ENCODE data around the gene ERICH6. TPM values are rescaled to one million over a fixed set of nuclear protein-coding genes. Genes with fewer than 3 reads are reported as not detected.
A peak's percentile ranks its signal among the peaks of the same experiment; 100 is the strongest.

ERICH6 gene
- total RNA-seq, 4 donors from 2014 or later: not detected

DNA sequence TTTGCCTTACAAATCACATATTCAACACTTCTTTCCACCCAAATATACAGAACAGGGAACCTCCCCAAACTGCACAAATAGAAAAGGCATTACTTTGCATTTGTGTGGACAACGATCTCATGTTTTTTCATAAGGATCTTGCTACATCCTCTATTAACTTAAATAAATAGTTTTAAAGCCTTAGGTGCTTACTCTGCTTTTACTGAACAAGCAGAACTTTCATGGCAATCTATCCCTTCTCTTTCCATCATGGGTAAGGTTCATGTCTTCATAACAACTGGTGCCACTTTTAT is 41.1 kb upstream of the ERICH6 start:
- Histone ChIP-seq H3K4me3 (no peak overlapping the region), H3K9me3 (no peaks in the 10 kb centered on the region), H3K27me3 (no peaks in the 10 kb centered on the region), H3K36me3 (peaks cover 0 to 7% (median 2%) of the 10 kb centered on the region in 4 donors), H3K4me1 (peaks cover 24 to 67% (median 48%) of the 10 kb centered on the region in 4 donors), H3K27ac (peak overlapping the region in 2 of 4 donors; percentile 13 to 14)
- TF ChIP-seq POLR2A (IDR thresholded peaks at IDR 0.05) (no peak), CTCF (IDR thresholded peaks at IDR 0.05) (no peak), EP300 (IDR thresholded peaks at IDR 0.05; ENCODE audit: low read depth) (no peak), POLR2AphosphoS5 (IDR thresholded peaks at IDR 0.05) (no peak)
- DNase-seq: no peak
- intact Hi-C loops (cut with DNase I; ENCODE audit: low total_unique reads) (no loop called here), in situ Hi-C loops (cut with MboI; ENCODE audit: low pct_ligation_motif_present in 1 of 4, low pct_unique_long_range_greater_than_20kb in 1 of 4, low sequenced_read_pairs in 3 of 4) (no loop called here)
- WGBS, 2 donors (ENCODE audit: low coverage in 1 of 2): 24 to 25% methylated on average over 1 of the region's 1 CpG

- TF ChIP-seq CTCF (IDR thresholded peaks at IDR 0.05): no peak
- TF ChIP-seq EP300 (IDR thresholded peaks at IDR 0.05; ENCODE audit: low read depth): no peak
- TF ChIP-seq POLR2A (IDR thresholded peaks at IDR 0.05): no peak
- Histone ChIP-seq H3K27me3 (no peaks in the 10 kb centered on the region), H3K27ac (peak overlapping the region in 2 of 4 donors; percentile 13 to 14), H3K9me3 (no peaks in the 10 kb centered on the region), H3K36me3 (peaks cover 0 to 7% (median 2%) of the 10 kb centered on the region in 4 donors), H3K4me1 (peaks cover 24 to 64% (median 43%) of the 10 kb centered on the region in 4 donors), H3K4me3 (no peak overlapping the region)
- WGBS, 2 donors (ENCODE audit: low coverage in 1 of 2): 59 to 64% methylated on average over 8 of the region's 8 CpGs
- in situ Hi-C loops (cut with MboI; ENCODE audit: low pct_ligation_motif_present in 1 of 4, low pct_unique_long_range_greater_than_20kb in 1 of 4, low sequenced_read_pairs in 3 of 4) (no loop called here), intact Hi-C loops (cut with DNase I; ENCODE audit: low total_unique reads) (no loop called here)
- DNase-seq: no peak
Measured at GRCh38 chr3:150744041-150744918, 40.6 kb upstream of the ERICH6 start.

DNA sequence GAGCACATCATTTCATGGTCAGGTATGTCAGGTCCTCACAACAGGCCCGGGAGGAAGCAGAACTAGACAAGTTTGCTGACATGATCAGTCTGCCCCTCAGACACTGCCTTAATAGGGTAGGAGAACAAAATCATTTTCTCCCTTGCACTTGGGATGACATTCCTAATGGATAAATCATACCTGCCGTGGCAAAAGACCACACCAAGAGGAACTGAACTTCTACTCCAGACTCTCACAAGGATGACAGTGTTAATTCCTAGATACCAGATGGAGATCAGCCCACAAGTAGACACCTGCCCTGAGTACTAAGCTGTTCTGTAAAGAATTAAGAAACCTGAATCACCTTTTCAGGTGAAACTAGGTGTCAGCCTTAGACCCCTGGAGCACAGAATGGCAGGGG is 39.8 kb upstream of the ERICH6 start:
- Histone ChIP-seq H3K27me3 (no peaks in the 10 kb centered on the region), H3K27ac (no peak overlapping the region), H3K4me3 (no peak overlapping the region), H3K4me1 (peaks cover 22 to 63% (median 35%) of the 10 kb centered on the region in 4 donors), H3K9me3 (no peaks in the 10 kb centered on the region), H3K36me3 (peaks cover 0 to 7% (median 2%) of the 10 kb centered on the region in 4 donors)
- intact Hi-C loops (cut with DNase I; ENCODE audit: low total_unique reads): no loop called here
- in situ Hi-C loops (cut with MboI; ENCODE audit: low pct_ligation_motif_present in 1 of 4, low pct_unique_long_range_greater_than_20kb in 1 of 4, low sequenced_read_pairs in 3 of 4): no loop called here
- WGBS, 2 donors (ENCODE audit: low coverage in 1 of 2): 54% methylated on average over 2 of the region's 2 CpGs; no CpG with 5 or more reads in 1 of the 2 donors
- TF ChIP-seq POLR2A (IDR thresholded peaks at IDR 0.05): no peak
- no peak for TF ChIP-seq EP300 (IDR thresholded peaks at IDR 0.05; ENCODE audit: low read depth)
- no peak for TF ChIP-seq POLR2AphosphoS5 (IDR thresholded peaks at IDR 0.05)
- no peak for TF ChIP-seq CTCF (IDR thresholded peaks at IDR 0.05)
- no peak for DNase-seq

- TF ChIP-seq POLR2A (IDR thresholded peaks at IDR 0.05) (no peak), EP300 (IDR thresholded peaks at IDR 0.05; ENCODE audit: low read depth) (no peak), POLR2AphosphoS5 (IDR thresholded peaks at IDR 0.05) (no peak), CTCF (IDR thresholded peaks at IDR 0.05) (no peak)
- DNase-seq: no peak
- H3K9me3 ChIP-seq: no peaks in the 10 kb centered on the region
- intact Hi-C loops (cut with DNase I; ENCODE audit: low total_unique reads): no loop called here
- H3K27ac ChIP-seq: no peak overlapping the region
- no peaks in the 10 kb centered on the region for H3K27me3 ChIP-seq
- peaks cover 14 to 61% (median 28%) of the 10 kb centered on the region in 4 donors for H3K4me1 ChIP-seq
- 81 to 94% methylated on average over 4 of the region's 4 CpGs for WGBS, 2 donors (ENCODE audit: low coverage in 1 of 2)
- in situ Hi-C loops (cut with MboI; ENCODE audit: low pct_ligation_motif_present in 1 of 4, low pct_unique_long_range_greater_than_20kb in 1 of 4, low sequenced_read_pairs in 3 of 4): no loop called here
- H3K36me3 ChIP-seq: peaks cover 0 to 7% (median 2%) of the 10 kb centered on the region in 4 donors
- H3K4me3 ChIP-seq: no peak overlapping the region
Measured at GRCh38 chr3:150742679-150743078, 39.0 kb upstream of the ERICH6 start.
